ENCODE measurements around the gene PDXP. TPM values are rescaled to one million over a fixed set of nuclear protein-coding genes. Genes with fewer than 3 reads are reported as not detected.

The PDXP gene
- polyA plus RNA-seq, 1 donor (not counting 4 experiments of a cell fraction or from before 2014, with no cell fraction given) = 5.2 TPM

DNA sequence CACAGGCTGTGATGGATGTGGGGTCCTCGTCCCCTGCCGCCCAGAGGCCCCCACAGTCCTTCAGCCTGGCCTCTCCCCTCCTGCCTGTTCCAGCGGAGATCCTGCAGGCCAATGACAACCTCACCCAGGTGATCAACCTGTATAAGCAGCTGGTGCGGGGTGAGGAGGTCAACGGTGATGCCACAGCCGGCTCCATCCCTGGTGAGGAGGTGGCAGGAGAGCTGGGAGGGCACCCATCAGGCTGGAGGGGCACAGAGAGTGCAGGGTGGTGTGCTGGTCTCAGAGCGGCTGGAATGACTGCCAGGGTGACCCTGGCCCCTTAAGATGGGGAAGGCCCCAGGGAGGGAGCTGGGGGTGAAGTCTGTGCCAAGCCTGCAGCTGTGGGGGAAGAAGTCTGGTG lies 33.6 kb upstream of the PDXP start:
- Histone ChIP-seq H3K9me1 (ENCODE audit: control insufficient read depth, extremely low read depth, insufficient read depth, low read length) (no peaks in the 10 kb centered on the region), H3K4me2 (ENCODE audit: control insufficient read depth, extremely low read depth, insufficient read depth, low read depth, low read length) (no peak overlapping the region), H2AFZ (ENCODE audit: control insufficient read depth, low read length) (no peak overlapping the region), H4K20me1 (ENCODE audit: control insufficient read depth, extremely low read depth, insufficient read depth, low read length) (no peaks in the 10 kb centered on the region), H3K36me3 (ENCODE audit: control insufficient read depth in 2 of 2, extremely low read depth in 1 of 2, insufficient read depth in 2 of 2, low read length in 2 of 2) (peaks cover 24 to 29% of the 10 kb centered on the region in 2 experiments), H3K9ac (ENCODE audit: control insufficient read depth, extremely low read depth, insufficient read depth, low read length) (no peak overlapping the region), H3K79me2 (ENCODE audit: control insufficient read depth, insufficient read depth, low read length) (no peaks in the 10 kb centered on the region), H3K27me3 (ENCODE audit: control insufficient read depth, extremely low read depth, insufficient read depth, low read length) (no peaks in the 10 kb centered on the region), H3K27ac (ENCODE audit: control insufficient read depth, insufficient read depth, low read length) (no peak overlapping the region), H3K4me1 (ENCODE audit: control insufficient read depth, extremely low read depth, insufficient read depth, low read length) (peaks cover 7% of the 10 kb centered on the region), H3K9me3 (ENCODE audit: control insufficient read depth, low read depth, low read length) (no peaks in the 10 kb centered on the region), H3K4me3 (ENCODE audit: control insufficient read depth in 2 of 3, extremely low read depth in 1 of 3, insufficient read depth in 2 of 3, low read depth in 1 of 3, low read length in 3 of 3) (no peak overlapping the region)
- TF ChIP-seq, protein P1, sequence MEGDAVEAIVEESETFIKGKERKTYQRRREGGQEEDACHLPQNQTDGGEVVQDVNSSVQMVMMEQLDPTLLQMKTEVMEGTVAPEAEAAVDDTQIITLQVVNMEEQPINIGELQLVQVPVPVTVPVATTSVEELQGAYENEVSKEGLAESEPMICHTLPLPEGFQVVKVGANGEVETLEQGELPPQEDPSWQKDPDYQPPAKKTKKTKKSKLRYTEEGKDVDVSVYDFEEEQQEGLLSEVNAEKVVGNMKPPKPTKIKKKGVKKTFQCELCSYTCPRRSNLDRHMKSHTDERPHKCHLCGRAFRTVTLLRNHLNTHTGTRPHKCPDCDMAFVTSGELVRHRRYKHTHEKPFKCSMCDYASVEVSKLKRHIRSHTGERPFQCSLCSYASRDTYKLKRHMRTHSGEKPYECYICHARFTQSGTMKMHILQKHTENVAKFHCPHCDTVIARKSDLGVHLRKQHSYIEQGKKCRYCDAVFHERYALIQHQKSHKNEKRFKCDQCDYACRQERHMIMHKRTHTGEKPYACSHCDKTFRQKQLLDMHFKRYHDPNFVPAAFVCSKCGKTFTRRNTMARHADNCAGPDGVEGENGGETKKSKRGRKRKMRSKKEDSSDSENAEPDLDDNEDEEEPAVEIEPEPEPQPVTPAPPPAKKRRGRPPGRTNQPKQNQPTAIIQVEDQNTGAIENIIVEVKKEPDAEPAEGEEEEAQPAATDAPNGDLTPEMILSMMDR (optimal IDR thresholded peaks at IDR 0.05 in 1 of 3, IDR thresholded peaks at IDR 0.05 in 1 of 3, conservative IDR thresholded peaks at IDR 0.05 in 1 of 3; ENCODE audit: extremely low read depth in 1 of 3, insufficient read depth in 2 of 3, low read length in 3 of 3) = no peak
- DNase-seq (ENCODE audit: low read depth, low spot score) (no peak), FAIRE-seq (no peak)
- dilution Hi-C loops (cut with MboI; ENCODE audit: extremely low pct_ligation_motif_present, low sequenced_read_pairs) = no loop called here

DNA sequence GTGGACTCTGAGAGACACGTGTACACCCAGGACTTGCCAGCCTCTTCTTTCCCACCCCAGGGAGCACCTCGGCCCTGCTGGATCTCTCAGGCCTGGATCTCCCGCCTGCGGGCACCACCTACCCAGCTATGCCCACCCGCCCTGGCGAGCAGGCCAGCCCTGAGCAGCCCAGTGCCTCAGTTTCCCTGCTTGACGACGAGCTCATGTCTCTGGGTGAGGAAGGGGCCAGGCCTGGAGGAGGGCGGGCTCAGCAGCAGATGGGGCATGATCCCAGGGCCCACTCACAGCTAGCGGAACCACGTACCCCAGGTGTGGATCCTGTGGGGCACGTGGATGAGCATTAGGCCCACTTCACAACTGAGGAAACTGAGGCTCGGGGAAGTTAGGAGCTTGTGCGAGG lies 32.8 kb upstream of the PDXP start:
- Histone ChIP-seq H3K9me1 (ENCODE audit: control insufficient read depth, extremely low read depth, insufficient read depth, low read length) (no peaks in the 10 kb centered on the region), H3K4me2 (ENCODE audit: control insufficient read depth, extremely low read depth, insufficient read depth, low read depth, low read length) (no peak overlapping the region)
- DNase-seq (ENCODE audit: low read depth, low spot score) = no peak

More for the DNA sequence above, 32.8 kb upstream of the PDXP start:
- H3K27ac ChIP-seq (ENCODE audit: control insufficient read depth, insufficient read depth, low read length) = no peak overlapping the region
- dilution Hi-C loops (cut with MboI; ENCODE audit: extremely low pct_ligation_motif_present, low sequenced_read_pairs) = no loop called here
- no peak overlapping the region for H2AFZ ChIP-seq (ENCODE audit: control insufficient read depth, low read length)
- no peaks in the 10 kb centered on the region for H3K27me3 ChIP-seq (ENCODE audit: control insufficient read depth, extremely low read depth, insufficient read depth, low read length)
- H3K4me3 ChIP-seq (ENCODE audit: control insufficient read depth in 2 of 3, extremely low read depth in 1 of 3, insufficient read depth in 2 of 3, low read depth in 1 of 3, low read length in 3 of 3) = no peak overlapping the region
- TF ChIP-seq EZH2 (IDR thresholded peaks at IDR 0.05; ENCODE audit: low read length) = no peak
- TF ChIP-seq, protein P1 (optimal IDR thresholded peaks at IDR 0.05 in 1 of 3, IDR thresholded peaks at IDR 0.05 in 1 of 3, conservative IDR thresholded peaks at IDR 0.05 in 1 of 3; ENCODE audit: extremely low read depth in 1 of 3, insufficient read depth in 2 of 3, low read length in 3 of 3) = no peak
- peaks cover 7% of the 10 kb centered on the region for H3K4me1 ChIP-seq (ENCODE audit: control insufficient read depth, extremely low read depth, insufficient read depth, low read length)
- no peaks in the 10 kb centered on the region for H3K9me3 ChIP-seq (ENCODE audit: control insufficient read depth, low read depth, low read length)
- no peaks in the 10 kb centered on the region for H4K20me1 ChIP-seq (ENCODE audit: control insufficient read depth, extremely low read depth, insufficient read depth, low read length)
- H3K36me3 ChIP-seq (ENCODE audit: control insufficient read depth in 2 of 2, extremely low read depth in 1 of 2, insufficient read depth in 2 of 2, low read length in 2 of 2) = peaks cover 26 to 28% of the 10 kb centered on the region in 2 experiments
- no peak for FAIRE-seq
- no peaks in the 10 kb centered on the region for H3K79me2 ChIP-seq (ENCODE audit: control insufficient read depth, insufficient read depth, low read length)
- no peak overlapping the region for H3K9ac ChIP-seq (ENCODE audit: control insufficient read depth, extremely low read depth, insufficient read depth, low read length)

Measured in keratinocyte (primary cell).